ENCODE measurements around the gene AMD1. TPM values are rescaled to one million over a fixed set of nuclear protein-coding genes. Genes with fewer than 3 reads are reported as not detected.

AMD1 gene
- total RNA-seq, 1 experiment from 2014 or later, result 87.6 TPM

- no peaks in the 10 kb centered on the region for H3K36me3 ChIP-seq (ENCODE audit: insufficient read depth, low read length, poor library complexity, severe bottlenecking)
- ChIA-PET POLR2A (ENCODE audit: low non-redundant PET) (no interaction called here), CTCF (no interaction called here)
- H3K9me3 ChIP-seq (ENCODE audit: low read depth, low read length, poor library complexity, severe bottlenecking), result no peaks in the 10 kb centered on the region
- no peak for DNase-seq (ENCODE audit: low spot score)
- BruUV-seq (replicated peaks), result no TSS peak
- H3K4me3 ChIP-seq (ENCODE audit: low read depth, low read length, poor library complexity, severe bottlenecking), result no peak overlapping the region
- no peaks in the 10 kb centered on the region for H3K27me3 ChIP-seq (replicated peaks; ENCODE audit: insufficient read depth, low read depth, low read length, poor library complexity)
- H3K27ac ChIP-seq (ENCODE audit: low read depth, low read length, poor library complexity, severe bottlenecking), result no peak overlapping the region
- intact Hi-C loops (cut with micrococcal nuclease; ENCODE audit: unreplicated experiment), result no loop called here
- TF ChIP-seq EZH2 (IDR thresholded peaks at IDR 0.05; ENCODE audit: borderline replicate concordance, low read depth, low read length, poor library complexity, severe bottlenecking) (no peak), CTCF (conservative IDR thresholded peaks at IDR 0.05; ENCODE audit: low read depth, low read length) (no peak)
- no peaks in the 10 kb centered on the region for H3K4me1 ChIP-seq (ENCODE audit: insufficient read depth, low read length, poor library complexity, severe bottlenecking)
Observed at GRCh38 chr6:110939429-110940200, 65.0 kb downstream of the AMD1 start.

GRCh38 chr6:110944681-110945151 lies 70.1 kb downstream of the AMD1 start:
- Histone ChIP-seq H3K4me1 (ENCODE audit: insufficient read depth, low read length, poor library complexity, severe bottlenecking) (no peaks in the 10 kb centered on the region), H3K27ac (ENCODE audit: low read depth, low read length, poor library complexity, severe bottlenecking) (no peak overlapping the region), H3K4me3 (ENCODE audit: low read depth, low read length, poor library complexity, severe bottlenecking) (no peak overlapping the region), H3K9me3 (ENCODE audit: low read depth, low read length, poor library complexity, severe bottlenecking) (no peaks in the 10 kb centered on the region), H3K27me3 (replicated peaks; ENCODE audit: insufficient read depth, low read depth, low read length, poor library complexity) (no peaks in the 10 kb centered on the region), H3K36me3 (ENCODE audit: insufficient read depth, low read length, poor library complexity, severe bottlenecking) (no peaks in the 10 kb centered on the region)
- DNase-seq (ENCODE audit: low spot score), result no peak
- no peak for TF ChIP-seq EZH2 (IDR thresholded peaks at IDR 0.05; ENCODE audit: borderline replicate concordance, low read depth, low read length, poor library complexity, severe bottlenecking)
- TF ChIP-seq CTCF (conservative IDR thresholded peaks at IDR 0.05; ENCODE audit: low read depth, low read length), result no peak
- no TSS peak for BruUV-seq (replicated peaks)
- ChIA-PET POLR2A (ENCODE audit: low non-redundant PET) (interaction anchor here (0.5 kb wide), 1 partner anchor 272 kb away, joined by 3 read pairs; no protein-coding TSS in a partner anchor), CTCF (interaction anchor here (0.5 kb wide), 1 partner anchor 203 kb away, joined by 3 read pairs; no protein-coding TSS in a partner anchor)
- intact Hi-C loops (cut with micrococcal nuclease; ENCODE audit: unreplicated experiment), result no loop called here

Other genes starting within 250 kb of the AMD1 start
- 23.7 and 27.4 TPM in 2 replicates for gene CDK19, start 59.3 kb upstream of the AMD1 start, total RNA-seq (2021)
- 158 and 199 TPM in 2 replicates for gene GTF3C6, start 83.9 kb downstream of the AMD1 start, total RNA-seq (2021)
- 69.4 and 81.5 TPM in 2 replicates for gene RPF2, start 107.3 kb downstream of the AMD1 start, total RNA-seq (2021)
- 6.0 and 7.9 TPM in 2 replicates for gene SLC16A10, start 212.7 kb downstream of the AMD1 start, total RNA-seq (2021)